ENCODE results near the gene WDR45B. TPM values are rescaled to one million over a fixed set of nuclear protein-coding genes. Genes with fewer than 3 reads are reported as not detected.

Gene WDR45B
- total RNA-seq, 1 donor from 2014 or later = 65.1 TPM

DNA sequence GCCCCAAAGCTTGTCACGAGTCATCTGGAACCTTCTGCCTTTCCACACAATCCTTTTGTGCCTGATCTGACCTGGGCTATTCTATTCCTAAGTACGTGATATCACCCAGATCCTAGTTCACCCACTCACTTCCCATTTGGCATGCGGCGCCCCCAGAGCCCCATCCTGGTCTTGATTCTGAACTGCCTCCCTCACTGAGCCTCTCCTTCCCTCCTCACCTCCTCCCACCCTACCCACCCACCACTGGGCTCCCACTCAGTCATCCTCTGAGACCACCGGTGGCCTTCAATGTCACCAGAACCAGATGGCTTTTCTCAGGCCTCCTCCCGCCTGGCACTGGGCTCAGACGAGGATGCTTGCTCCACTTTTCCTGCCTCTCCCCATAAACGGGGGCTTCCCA lies 18.5 kb downstream of the WDR45B start:
- TF ChIP-seq, protein P1, sequence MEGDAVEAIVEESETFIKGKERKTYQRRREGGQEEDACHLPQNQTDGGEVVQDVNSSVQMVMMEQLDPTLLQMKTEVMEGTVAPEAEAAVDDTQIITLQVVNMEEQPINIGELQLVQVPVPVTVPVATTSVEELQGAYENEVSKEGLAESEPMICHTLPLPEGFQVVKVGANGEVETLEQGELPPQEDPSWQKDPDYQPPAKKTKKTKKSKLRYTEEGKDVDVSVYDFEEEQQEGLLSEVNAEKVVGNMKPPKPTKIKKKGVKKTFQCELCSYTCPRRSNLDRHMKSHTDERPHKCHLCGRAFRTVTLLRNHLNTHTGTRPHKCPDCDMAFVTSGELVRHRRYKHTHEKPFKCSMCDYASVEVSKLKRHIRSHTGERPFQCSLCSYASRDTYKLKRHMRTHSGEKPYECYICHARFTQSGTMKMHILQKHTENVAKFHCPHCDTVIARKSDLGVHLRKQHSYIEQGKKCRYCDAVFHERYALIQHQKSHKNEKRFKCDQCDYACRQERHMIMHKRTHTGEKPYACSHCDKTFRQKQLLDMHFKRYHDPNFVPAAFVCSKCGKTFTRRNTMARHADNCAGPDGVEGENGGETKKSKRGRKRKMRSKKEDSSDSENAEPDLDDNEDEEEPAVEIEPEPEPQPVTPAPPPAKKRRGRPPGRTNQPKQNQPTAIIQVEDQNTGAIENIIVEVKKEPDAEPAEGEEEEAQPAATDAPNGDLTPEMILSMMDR (IDR thresholded peaks at IDR 0.05) = no peak
- Histone ChIP-seq H3K4me1 (no peaks in the 10 kb centered on the region), H3K4me3 (no peak overlapping the region), H3K27ac (no peak overlapping the region), H3K9me3 (no peaks in the 10 kb centered on the region), H3K27me3 (no peaks in the 10 kb centered on the region), H3K36me3 (peaks cover 70% of the 10 kb centered on the region)
- DNase-seq (no peak), ATAC-seq (no peak)
- intact Hi-C loops (cut with DNase I) = no loop called here

DNA sequence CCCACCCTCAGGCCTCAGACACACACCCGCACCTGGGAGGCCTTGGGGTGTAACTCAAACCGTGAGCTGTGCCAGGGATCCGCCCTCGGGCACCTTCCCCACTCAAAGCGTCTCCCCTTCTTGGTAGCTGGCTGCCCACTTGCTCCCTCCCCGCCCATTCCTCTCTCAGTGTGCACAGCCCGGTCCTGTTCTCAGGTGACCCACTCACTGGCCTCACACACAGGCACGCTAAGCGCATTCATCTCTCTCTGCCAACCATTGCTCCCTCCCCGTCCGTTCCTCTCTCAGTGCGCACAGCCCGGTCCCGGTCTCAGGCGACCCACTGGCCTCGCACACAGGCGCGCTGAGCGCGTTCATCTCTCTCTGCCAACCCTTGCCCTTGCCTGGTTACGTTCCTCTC lies 20.8 kb downstream of the WDR45B start:
- TF ChIP-seq, protein P1 (IDR thresholded peaks at IDR 0.05) = no peak
- Histone ChIP-seq H3K27ac (no peak overlapping the region), H3K27me3 (no peaks in the 10 kb centered on the region), H3K36me3 (peaks cover 80% of the 10 kb centered on the region), H3K4me3 (no peak overlapping the region), H3K4me1 (no peaks in the 10 kb centered on the region), H3K9me3 (no peaks in the 10 kb centered on the region)
- intact Hi-C loops (cut with DNase I) = no loop called here
- DNase-seq (no peak), ATAC-seq (peak; percentile 37)

DNA sequence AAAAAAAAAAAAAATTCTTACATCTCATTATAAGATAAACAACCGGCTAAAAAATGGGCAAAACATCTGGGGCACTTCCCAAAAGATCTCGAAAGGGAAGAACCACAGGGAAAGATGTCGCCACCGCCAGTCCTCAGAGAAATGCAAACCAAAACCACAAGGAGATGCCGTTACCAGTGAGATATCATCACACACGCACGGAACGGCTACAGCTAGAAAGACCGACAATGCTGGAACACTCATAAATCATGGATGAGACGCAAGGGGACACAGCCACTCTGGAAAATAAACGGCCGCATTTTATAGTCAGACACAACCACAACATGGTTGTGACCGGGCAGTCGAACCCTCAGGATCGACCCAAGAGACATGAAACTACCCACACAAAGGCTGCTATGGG lies 24.5 kb downstream of the WDR45B start:
- TF ChIP-seq, protein P1 (IDR thresholded peaks at IDR 0.05) = no peak
- ATAC-seq (peak; percentile 39), DNase-seq (no peak)
- Histone ChIP-seq H3K4me3 (no peak overlapping the region), H3K9me3 (no peaks in the 10 kb centered on the region), H3K27ac (no peak overlapping the region), H3K4me1 (no peaks in the 10 kb centered on the region), H3K36me3 (peaks cover 90% of the 10 kb centered on the region), H3K27me3 (no peaks in the 10 kb centered on the region)
- intact Hi-C loops (cut with DNase I) = no loop called here

DNA sequence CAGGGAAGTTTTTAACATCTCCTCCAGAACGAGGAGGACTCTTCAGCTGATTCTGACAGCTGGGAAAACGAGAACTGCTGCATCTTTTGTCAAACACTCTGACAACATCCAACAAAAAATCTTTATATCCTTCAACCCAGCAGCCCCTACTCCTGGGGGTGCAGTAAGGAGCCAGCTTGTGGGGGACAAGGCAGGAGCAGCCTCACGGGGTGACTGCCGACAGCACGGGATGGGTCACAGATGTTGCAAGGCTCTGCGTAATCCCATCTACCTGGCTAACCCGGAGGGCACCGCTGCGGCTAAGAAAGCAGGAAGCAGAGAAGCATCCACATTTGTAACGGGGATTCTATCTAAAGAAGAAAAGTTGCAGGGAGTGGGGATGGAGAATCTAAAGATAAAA lies 28.6 kb downstream of the WDR45B start:
- Histone ChIP-seq H3K27me3 (no peaks in the 10 kb centered on the region), H3K27ac (no peak overlapping the region), H3K9me3 (no peaks in the 10 kb centered on the region), H3K4me3 (no peak overlapping the region), H3K4me1 (no peaks in the 10 kb centered on the region), H3K36me3 (peaks cover 97% of the 10 kb centered on the region)
- intact Hi-C loops (cut with DNase I) = no loop called here
- TF ChIP-seq, protein P1 (IDR thresholded peaks at IDR 0.05) = no peak
- DNase-seq (no peak), ATAC-seq (no peak)

DNA sequence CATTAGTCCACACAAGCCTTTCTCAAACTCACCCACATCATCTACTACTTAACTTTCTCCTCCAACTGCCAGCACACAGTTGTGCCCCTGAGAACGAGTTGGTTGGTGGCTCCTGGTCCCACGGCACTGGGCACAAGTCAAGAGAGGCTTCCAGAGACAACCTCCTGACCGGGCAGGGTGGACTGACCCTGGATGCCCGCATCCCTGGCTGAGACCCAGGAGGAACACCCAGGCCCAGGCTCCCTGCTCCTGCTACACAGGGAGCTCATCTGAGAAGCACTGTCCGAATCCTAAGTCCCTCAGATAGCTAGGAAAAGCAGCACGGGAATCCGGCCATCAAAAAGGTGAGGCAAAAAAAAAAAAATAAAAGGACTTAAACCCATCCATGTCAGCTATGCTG lies 29.0 kb downstream of the WDR45B start:
- H3K27ac ChIP-seq = no peak overlapping the region
- no peaks in the 10 kb centered on the region for H3K27me3 ChIP-seq
- H3K4me1 ChIP-seq = no peaks in the 10 kb centered on the region
- TF ChIP-seq, protein P1 (IDR thresholded peaks at IDR 0.05) = no peak
- ATAC-seq = no peak
- H3K4me3 ChIP-seq = no peak overlapping the region
- intact Hi-C loops (cut with DNase I) = no loop called here
- DNase-seq = no peak
- H3K36me3 ChIP-seq = peaks cover 93% of the 10 kb centered on the region
- H3K9me3 ChIP-seq = no peaks in the 10 kb centered on the region

DNA sequence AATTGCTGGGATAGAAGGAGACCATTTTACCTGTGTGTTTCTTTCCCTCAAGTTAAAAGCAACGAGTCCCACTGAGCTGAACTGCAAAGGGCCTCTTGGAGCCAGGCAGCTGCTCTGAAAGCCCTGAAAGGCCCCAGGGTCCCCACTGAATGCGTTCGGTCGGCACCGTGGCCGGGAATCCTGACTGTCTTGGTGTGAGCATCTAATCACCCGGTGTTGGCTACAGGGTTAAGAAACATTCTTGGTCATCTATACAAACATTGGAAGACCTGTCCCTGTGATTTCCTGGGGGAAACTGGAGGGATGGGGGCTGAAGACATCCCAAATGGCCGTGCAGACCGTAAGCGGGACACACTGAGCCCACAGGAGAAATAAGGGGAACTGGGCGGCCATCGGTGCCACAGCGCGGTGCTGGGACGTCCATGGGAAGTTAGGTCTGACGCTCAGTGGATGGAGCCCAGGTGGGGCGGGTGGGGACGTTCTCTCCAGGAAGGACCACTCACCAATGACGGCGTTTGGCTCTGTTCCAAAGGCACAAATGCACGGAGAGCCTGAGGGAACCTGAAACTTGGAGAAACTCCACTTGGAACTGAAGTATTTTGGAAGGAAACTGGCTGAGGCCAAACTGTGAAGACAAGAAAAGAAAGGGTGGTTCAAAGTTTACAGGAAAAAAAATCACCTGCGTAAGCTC lies 32.1 kb downstream of the WDR45B start:
- ATAC-seq (no peak), DNase-seq (no peak)
- intact Hi-C loops (cut with DNase I) = no loop called here
- TF ChIP-seq, protein P1 (IDR thresholded peaks at IDR 0.05) = no peak
- Histone ChIP-seq H3K9me3 (no peaks in the 10 kb centered on the region), H3K36me3 (peaks cover 65% of the 10 kb centered on the region), H3K27ac (no peak overlapping the region), H3K4me1 (peaks cover 2% of the 10 kb centered on the region), H3K4me3 (no peak overlapping the region), H3K27me3 (no peaks in the 10 kb centered on the region)

Measured in upper lobe of right lung (tissue), 1 donor.